Kidney capillary endothelial cell (primary cell): ENCODE measurements around the gene ELAPOR1.

ENCODE experiments used
- DNase-seq: peaks from one replicate; pipeline ENCODE4 v3.0.0-alpha.2; 2018; ENCODE audit warnings: low spot score

The ELAPOR1 gene

DNA sequence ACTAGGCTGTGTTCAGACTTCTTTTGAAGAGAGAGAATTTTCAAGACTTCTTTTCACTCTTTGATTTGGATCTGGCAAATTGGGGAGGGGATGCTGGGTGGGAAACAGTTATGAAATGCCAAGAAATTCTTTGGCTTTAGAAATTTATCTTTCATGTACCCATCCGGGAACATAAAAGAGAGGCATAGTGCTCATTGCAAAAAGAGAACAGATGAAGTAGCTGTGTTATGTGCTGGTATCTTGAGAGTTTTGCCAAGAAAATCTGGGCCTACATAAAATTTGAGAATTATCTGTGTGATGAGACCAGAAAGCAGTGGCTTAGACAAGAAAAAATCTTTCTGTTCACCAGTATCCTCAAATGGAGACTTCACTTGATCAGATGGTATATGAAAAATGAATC, 19.0 kb upstream of the ELAPOR1 start:
- no peak for DNase-seq

- no peak for DNase-seq
Measured at GRCh38 chr1:109095631-109096030, 18.3 kb upstream of the ELAPOR1 start.

- DNase-seq: no peak
Measured at GRCh38 chr1:109096120-109096519, 17.8 kb upstream of the ELAPOR1 start.

- DNase-seq: peak; percentile 89
Measured at GRCh38 chr1:109099938-109100773, 13.8 kb upstream of the ELAPOR1 start.

GRCh38 chr1:109104364-109105151, 9.4 kb upstream of the ELAPOR1 start:
- DNase-seq: no peak

DNA sequence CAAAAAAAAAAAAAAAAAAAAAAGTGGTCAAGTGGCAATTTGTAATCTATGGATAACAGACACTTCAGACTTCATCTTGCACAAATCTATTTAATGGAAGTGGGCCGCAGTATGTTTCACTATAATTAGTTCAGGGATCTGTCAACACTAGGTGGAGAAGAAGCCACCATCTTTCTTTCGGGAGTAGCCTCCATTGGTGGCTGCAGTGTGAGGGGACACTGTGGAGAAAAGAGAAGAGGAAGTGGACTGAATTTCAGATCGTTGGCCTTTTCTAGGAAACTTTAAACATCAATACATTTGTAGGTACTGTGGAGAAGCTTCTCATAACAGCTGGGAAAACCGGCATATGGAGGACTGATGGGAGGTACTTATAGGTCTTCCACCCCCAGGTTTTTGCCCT, 8.0 kb upstream of the ELAPOR1 start:
- DNase-seq: no peak

- DNase-seq: no peak
Measured at GRCh38 chr1:109107785-109108184, 6.1 kb upstream of the ELAPOR1 start.

DNA sequence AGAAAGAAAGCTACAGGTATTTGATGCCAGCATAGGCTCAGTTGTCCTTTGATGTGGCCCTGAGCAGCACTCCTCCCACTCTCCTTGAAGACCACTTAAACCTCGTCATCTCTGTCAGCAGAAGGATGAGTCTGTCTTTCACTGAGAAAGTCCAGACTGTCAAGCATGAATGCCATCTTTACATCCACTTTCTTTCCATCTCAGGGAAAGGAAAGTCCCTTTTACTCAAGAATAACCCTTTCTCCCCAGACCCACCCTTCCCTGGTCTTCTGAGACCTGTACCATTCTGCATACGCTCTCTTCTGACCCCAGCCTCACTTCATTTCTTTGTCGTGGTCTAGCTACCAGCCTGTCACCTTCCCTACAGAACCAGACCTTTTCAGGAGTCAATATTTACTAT, 4.0 kb upstream of the ELAPOR1 start:
- no peak for DNase-seq

- DNase-seq: no peak
Measured at GRCh38 chr1:109111386-109112055, 2.4 kb upstream of the ELAPOR1 start.

DNA sequence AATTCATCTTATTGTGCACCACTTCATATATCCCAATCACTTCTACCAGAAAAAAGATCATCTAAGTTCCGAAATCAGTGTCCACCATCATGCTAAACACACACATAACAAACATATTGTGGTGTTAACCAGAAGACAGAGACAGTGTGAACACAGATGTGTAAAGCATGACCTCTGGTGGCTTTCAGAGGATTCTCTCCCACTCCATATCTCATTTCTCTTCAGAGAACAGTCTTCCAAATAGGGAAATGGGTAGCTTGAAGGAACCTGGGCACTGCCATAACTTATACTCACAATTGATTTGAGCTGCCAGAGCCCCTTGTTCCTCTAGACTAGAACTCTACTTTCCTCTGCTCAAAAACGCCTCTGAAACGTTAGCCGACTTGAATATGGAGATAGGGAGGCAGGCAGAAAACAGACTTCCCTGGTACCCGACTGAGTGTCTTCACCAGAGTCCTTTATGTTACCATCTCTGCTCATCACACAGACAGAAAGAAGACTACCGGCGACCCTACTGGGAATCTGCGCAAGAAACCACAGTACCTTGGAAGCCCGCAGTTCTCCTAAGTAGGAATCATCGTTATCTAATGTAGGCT, 1.8 kb upstream of the ELAPOR1 start:
- DNase-seq: peak; percentile 41

- peak; percentile 85 for DNase-seq
Measured at GRCh38 chr1:109112652-109113285, 1.1 kb upstream of the ELAPOR1 start.

GRCh38 chr1:109114342-109114674, 393 bp downstream of the ELAPOR1 start:
- no peak for DNase-seq

DNA sequence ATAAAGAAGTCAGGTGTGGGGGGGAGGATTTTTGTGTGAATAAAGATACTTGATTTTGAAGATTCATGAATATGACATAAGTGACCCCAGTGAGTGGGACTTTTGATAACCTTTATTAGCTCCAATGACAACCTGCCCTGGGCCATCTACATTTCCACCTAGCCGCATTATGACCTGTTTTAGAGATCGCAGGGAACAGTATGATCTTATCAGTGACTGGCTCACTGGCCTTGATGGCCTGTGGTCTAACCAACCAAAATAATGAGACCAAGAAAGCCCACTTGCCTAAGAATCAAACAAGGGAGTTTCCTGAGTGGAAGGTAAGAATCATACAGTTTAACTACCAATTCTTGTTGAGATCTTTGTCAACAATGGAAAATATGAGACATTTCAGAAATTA, 1.8 kb downstream of the ELAPOR1 start:
- no peak for DNase-seq

GRCh38 chr1:109116286-109116685, 2.4 kb downstream of the ELAPOR1 start:
- DNase-seq: no peak

GRCh38 chr1:109118089-109118488, 4.2 kb downstream of the ELAPOR1 start:
- no peak for DNase-seq

DNA sequence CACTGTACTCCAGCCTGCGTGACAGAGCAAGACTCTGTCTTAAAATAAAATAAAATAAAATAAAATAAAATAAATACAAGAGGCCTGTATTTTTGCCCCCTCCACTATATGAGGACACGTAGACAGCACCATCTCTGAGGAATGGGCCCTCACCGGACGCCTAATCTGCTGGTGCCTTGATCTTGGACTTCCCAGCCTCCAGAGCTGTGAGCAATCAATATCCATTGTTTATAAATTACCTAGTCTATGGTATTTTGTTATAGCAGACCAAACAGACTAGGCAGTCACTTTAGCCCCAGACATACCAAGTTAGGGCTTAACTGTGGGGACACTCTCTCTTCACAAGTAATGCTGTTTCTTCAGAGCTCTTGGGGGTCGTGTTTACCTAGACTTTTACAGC, 6.4 kb downstream of the ELAPOR1 start:
- no peak for DNase-seq

GRCh38 chr1:109131059-109131458, 17.1 kb downstream of the ELAPOR1 start:
- DNase-seq: no peak

DNA sequence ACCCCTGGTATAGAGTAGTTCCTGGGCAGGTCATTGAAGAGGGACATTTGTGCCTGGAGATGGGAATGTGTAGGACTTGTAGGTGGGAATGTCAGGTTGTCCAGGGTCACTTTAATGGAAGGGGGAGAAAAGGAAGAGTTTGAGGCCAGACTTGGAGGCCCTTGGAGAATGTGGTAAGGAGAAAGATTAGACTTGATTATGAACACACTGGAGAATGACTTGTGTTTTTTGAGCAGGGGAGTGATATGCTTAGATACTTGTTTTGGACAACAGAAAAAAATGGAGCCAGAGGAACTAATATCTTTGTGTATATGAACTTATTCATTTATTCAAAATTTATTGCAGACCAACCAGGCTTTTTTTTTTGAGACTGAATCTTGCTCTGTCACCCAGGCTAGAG, 17.9 kb downstream of the ELAPOR1 start:
- no peak for DNase-seq

DNA sequence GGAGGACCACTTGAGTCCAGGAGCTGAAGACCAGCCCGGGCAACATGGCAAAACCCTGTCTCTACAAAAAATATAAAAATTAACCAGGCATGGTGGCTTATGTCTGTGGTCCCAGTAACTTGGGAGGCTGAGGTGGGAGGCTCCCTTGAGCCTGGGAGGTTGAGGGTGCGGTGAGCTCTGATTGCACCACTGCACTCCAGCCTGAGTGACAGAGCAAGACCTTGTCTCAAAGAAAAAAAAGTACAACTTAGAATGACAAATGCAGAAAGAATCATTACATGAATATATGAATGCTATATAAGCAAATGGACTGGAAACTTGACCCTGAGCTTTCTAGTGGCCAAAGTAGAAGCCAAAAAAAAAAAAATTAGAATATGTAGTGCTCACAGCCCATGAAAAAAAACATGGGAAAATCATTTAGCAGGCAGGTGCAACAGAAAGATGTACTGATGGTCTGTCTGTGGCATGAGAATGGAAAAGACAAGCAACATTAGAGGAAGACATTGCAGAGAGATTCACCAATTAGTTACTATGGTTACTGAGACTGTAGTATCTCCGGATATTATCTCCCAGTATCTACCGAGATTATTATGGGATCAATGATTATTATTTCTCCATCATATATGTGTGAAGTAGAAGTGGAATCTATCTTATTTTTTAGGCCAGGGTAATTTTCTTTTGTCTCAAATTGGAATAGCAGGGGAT, 19.2 kb downstream of the ELAPOR1 start:
- DNase-seq: no peak

GRCh38 chr1:109133815-109134214, 19.9 kb downstream of the ELAPOR1 start:
- DNase-seq: no peak

GRCh38 chr1:109134423-109134822, 20.5 kb downstream of the ELAPOR1 start:
- no peak for DNase-seq
